Astrocyte of the spinal cord (primary cell): Measurements from ENCODE around the gene FOXC1.

Source experiments
- DNase-seq: peaks from one replicate; pipeline ENCODE4 v3.0.0; 2011; ENCODE audit warnings: low read depth, low spot score
- H3K4me3 ChIP-seq: 2 replicates; pipeline ENCODE4 v1.5.1; 2011; ENCODE audit warnings: low read depth, mild to moderate bottlenecking, low read length, moderate library complexity
- CTCF ChIP-seq: IDR thresholded peaks from 2 replicates; pipeline ENCODE4 v1.5.1; 2012; ENCODE audit warnings: low read depth, mild to moderate bottlenecking, low read length, inconsistent platforms
- in situ Hi-C: cut with HindIII; loops from 2 replicates; pipeline ENCODE4 v1.10.0; 2017; ENCODE audit warnings: low sequenced_read_pairs

The FOXC1 gene

DNA sequence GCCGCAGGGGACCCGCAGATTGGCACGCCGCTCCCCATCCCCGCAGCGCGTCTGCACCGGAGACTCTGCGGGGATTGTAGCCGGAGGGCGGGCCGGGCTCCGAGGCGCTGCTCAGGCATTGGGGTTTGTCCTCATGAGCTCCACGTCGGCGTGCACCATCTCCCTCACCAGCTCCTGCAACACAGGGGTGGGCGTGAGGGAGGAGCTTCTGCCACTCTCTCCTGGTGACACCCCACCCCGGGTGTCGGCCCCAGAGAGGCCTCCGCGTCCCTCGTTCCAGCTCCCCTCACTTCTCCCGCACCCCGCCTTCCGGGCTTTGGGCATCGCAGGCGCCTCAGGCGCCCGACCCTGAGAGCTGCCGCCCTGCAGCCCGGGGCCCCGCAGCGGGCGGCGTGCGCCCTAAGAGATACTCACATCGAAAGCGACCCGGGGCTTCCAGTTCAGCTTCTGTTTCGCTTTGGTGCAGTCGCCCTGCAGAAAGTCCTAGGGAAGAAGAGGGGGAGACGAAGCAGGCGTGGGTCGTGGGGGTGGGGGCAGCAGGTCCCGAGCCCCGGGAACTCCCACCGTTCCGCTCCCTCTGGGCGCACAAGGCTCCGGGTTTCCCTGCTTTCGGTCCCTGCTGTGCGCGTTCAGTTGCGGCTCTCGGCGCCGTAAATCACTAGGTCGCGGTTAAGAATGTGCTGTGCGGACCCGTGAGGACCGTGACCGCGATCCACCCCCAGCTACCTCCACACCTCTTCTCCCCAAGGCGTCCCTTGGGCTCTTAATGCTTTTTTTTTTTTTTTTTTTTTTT lies 14.5 kb downstream of the FOXC1 start:
- in situ Hi-C loops = no loop called here
- no peak for DNase-seq
- TF ChIP-seq CTCF = no peak
- H3K4me3 ChIP-seq = peak overlapping the region; percentile 49

GRCh38 chr6:1624851-1625781 lies 15.4 kb downstream of the FOXC1 start:
- peak overlapping the region; percentile 49 for H3K4me3 ChIP-seq
- DNase-seq = no peak
- in situ Hi-C loops = no loop called here
- no peak for TF ChIP-seq CTCF

GRCh38 chr6:1625794-1626435 lies 16.2 kb downstream of the FOXC1 start:
- peak; percentile 22 for DNase-seq
- TF ChIP-seq CTCF = no peak
- H3K4me3 ChIP-seq = peak overlapping the region; percentile 17
- in situ Hi-C loops = no loop called here

DNA sequence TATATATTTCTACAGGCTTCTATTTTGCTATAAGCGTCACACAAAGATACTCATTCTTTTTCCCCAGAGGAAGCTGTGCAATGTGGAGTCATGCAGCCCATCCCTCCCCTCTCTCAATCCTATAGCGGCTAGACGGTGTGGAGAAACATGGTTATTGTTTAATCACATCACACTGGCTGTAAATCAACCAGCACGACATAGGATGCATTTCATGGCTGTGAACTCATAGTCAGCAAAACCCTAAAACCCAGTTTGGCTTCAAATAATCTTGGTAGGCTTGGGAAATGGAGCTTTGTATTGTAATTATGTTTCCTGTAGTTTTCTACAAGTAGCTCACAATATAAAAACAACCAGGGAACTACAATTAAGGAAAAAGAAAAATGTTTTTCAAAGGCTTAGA lies 16.8 kb downstream of the FOXC1 start:
- peak; percentile 36 for DNase-seq
- in situ Hi-C loops = no loop called here
- no peak overlapping the region for H3K4me3 ChIP-seq
- TF ChIP-seq CTCF = no peak

DNA sequence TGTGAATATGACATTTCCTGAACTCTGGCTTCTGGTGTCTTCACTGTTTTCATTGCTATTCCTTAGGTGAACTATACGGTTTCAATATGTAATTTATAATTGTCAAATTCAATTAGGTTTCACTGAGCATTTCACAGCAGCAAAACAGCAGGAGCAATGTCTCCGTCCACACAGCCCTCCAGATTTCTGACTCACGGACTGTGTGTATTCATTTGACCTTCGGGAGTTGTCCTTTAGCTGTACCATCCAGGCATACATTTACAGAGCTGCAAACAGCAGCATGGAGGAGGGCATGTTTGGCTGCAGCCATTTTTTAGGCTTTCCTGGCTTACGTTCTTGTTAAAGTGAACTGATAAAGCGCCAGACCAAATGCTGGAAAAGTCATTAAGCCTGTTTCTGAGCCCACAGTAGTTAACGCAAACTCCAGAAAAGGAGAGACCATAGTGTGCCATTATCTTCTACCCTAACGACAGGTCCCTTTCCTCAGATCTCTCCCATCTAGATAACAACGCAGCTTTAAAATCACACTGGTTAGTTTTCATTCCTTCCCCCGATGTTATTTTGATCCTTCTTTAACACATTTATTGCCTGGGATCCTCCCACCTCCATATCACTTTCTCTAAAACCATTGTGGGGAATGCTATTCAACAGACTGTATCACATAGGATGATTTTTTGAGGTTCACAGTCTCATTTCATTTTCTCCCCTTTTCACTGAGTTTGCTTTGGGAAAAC lies 18.3 kb downstream of the FOXC1 start:
- H3K4me3 ChIP-seq = no peak overlapping the region
- TF ChIP-seq CTCF = no peak
- in situ Hi-C loops = no loop called here
- DNase-seq = peak; percentile 46

DNA sequence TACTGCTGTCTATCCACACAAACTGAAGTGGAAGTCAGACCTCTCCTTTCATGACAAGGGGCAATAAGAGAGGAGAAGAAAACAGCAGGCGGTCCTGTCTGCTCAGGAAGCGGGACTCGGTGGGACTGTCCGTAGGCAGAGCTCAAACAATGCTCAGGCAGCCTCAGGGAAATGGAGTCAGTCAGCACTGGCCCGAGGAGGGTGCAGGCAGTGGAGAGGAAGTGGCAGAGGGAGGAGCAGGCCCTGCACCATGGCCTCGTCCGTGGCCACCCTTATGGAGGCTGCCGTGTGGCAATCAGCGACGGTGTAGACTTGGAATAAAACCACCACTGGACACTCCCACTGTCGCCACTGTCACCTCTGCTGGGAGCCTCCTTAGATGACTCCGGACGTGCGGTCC lies 19.6 kb downstream of the FOXC1 start:
- no peak for TF ChIP-seq CTCF
- no peak overlapping the region for H3K4me3 ChIP-seq
- in situ Hi-C loops = no loop called here
- DNase-seq = no peak
